ENCODE measurements around the gene PRPSAP2. TPM values are rescaled to one million over a fixed set of nuclear protein-coding genes. Genes with fewer than 3 reads are reported as not detected.

PRPSAP2 gene
- total RNA-seq, 1 donor from 2014 or later, result 50.6 TPM

DNA sequence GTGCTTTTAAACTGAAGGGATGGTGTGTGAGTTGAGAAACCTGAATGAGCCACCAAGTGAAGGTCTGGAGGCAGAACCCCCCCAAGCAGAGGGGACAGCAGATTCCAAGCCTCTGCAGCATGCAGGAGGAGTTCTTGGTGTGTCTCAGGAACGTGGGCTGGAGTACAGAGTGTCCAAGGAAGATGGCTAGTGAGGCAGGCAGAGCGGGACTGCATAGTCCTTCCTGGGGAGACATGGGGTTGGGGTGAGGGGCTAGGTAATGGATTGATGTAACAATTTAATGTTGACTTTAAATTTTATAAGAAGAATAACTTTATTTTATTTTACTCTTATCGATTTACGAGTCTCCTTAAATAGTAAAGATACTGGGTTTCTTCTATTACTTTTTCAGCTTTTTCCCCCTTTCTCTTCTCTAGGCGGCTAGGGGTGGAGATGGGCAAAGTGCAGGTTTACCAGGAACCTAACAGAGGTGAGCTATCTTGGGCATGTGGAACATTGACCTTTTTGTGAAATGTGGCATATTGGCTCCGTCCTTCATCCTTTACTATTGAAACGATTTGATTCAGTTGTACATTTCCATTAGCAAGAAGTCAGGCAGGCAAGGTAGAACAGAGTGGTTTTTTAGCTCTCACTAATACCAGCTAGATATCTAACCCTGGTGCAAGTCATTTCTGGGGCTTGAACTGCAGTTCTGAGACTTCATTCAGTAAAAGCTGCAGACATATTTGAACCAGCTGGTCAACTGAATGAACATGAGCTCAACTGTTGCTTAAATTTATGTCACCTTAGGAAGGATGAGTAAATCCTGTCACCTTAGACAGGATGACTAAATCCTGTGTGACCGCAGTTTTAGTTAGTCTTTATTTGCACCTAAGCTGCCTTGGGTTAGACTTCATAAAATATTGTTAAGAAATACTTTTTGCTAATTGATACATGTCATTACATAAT lies 9.2 kb downstream of the PRPSAP2 start:
- DNase-seq (ENCODE audit: low read depth) (no peak), FAIRE-seq (no peak)
- H3K27me3 ChIP-seq (ENCODE audit: insufficient read depth, low read length), result no peaks in the 10 kb centered on the region
- no peak overlapping the region for H2AFZ ChIP-seq (ENCODE audit: low read depth, low read length)
- no peak overlapping the region for H3K4me2 ChIP-seq (ENCODE audit: low read length)
- no peak overlapping the region for H3K27ac ChIP-seq (ENCODE audit: low read depth, low read length)
- no peak overlapping the region for H3K4me3 Mint-ChIP-seq (ENCODE audit: unreplicated experiment)
- H3K9me3 ChIP-seq (ENCODE audit: insufficient read depth, low read depth, low read length), result no peaks in the 10 kb centered on the region
- H3K9ac ChIP-seq (ENCODE audit: low read length), result no peak overlapping the region
- no peak overlapping the region for H3K27ac Mint-ChIP-seq (ENCODE audit: unreplicated experiment)
- no peak overlapping the region for H3K4me3 ChIP-seq (ENCODE audit: insufficient read depth, low read depth, low read length)
- peaks cover 2% of the 10 kb centered on the region for H3K4me1 Mint-ChIP-seq (ENCODE audit: low read depth, unreplicated experiment)
- no peaks in the 10 kb centered on the region for H3K9me3 Mint-ChIP-seq (ENCODE audit: unreplicated experiment)
- H3K79me2 ChIP-seq (ENCODE audit: insufficient read depth, low read length), result peaks cover 20% of the 10 kb centered on the region
- H3K4me1 ChIP-seq (ENCODE audit: insufficient read depth, low read length), result no peaks in the 10 kb centered on the region
- peaks cover 12% of the 10 kb centered on the region for H3K36me3 Mint-ChIP-seq (ENCODE audit: low read depth, unreplicated experiment)
- peaks cover 5% of the 10 kb centered on the region for H3K36me3 ChIP-seq (ENCODE audit: insufficient read depth, low read length)
- H4K20me1 ChIP-seq (ENCODE audit: insufficient read depth, low read length), result peaks cover 14% of the 10 kb centered on the region
- no peak for TF ChIP-seq EZH2 (IDR thresholded peaks at IDR 0.05; ENCODE audit: insufficient read depth, low read length)
- TF ChIP-seq, protein P1, sequence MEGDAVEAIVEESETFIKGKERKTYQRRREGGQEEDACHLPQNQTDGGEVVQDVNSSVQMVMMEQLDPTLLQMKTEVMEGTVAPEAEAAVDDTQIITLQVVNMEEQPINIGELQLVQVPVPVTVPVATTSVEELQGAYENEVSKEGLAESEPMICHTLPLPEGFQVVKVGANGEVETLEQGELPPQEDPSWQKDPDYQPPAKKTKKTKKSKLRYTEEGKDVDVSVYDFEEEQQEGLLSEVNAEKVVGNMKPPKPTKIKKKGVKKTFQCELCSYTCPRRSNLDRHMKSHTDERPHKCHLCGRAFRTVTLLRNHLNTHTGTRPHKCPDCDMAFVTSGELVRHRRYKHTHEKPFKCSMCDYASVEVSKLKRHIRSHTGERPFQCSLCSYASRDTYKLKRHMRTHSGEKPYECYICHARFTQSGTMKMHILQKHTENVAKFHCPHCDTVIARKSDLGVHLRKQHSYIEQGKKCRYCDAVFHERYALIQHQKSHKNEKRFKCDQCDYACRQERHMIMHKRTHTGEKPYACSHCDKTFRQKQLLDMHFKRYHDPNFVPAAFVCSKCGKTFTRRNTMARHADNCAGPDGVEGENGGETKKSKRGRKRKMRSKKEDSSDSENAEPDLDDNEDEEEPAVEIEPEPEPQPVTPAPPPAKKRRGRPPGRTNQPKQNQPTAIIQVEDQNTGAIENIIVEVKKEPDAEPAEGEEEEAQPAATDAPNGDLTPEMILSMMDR (IDR thresholded peaks at IDR 0.05; ENCODE audit: insufficient read depth, low read depth, low read length), result no peak
- H3K27me3 Mint-ChIP-seq (ENCODE audit: low read depth, unreplicated experiment), result no peaks in the 10 kb centered on the region

DNA sequence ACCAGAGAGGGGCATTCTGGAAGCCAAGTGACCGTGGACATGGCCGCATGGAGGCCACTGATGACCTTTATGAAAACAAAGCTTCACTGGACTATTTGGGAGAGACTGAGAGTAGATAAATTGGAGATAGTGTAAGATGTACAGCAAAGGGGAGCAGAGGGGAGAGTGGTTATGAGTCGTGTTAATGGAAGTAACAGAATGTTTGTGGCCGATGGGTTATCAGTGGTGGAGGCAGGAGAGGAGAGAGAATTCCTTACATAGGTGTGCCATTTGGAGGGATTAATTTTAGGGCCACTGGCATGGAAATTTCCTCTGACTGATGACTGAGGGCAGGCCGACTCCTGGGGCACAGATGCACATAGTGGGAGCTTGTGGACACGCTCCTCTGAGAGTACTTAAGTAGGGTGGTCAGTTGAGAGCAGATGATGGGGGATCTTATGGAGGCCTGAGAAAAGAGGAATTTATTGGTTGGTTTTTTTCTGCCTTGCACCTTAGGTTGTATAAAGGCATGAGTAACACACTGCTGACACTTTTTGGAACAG lies 19.2 kb downstream of the PRPSAP2 start:
- Mint-ChIP-seq H3K27me3 (ENCODE audit: low read depth, unreplicated experiment) (no peaks in the 10 kb centered on the region), H3K9me3 (ENCODE audit: unreplicated experiment) (no peaks in the 10 kb centered on the region), H3K27ac (ENCODE audit: unreplicated experiment) (peak overlapping the region; percentile 68), H3K36me3 (ENCODE audit: low read depth, unreplicated experiment) (peaks cover 17% of the 10 kb centered on the region), H3K4me3 (ENCODE audit: unreplicated experiment) (peak overlapping the region; percentile 10), H3K4me1 (ENCODE audit: low read depth, unreplicated experiment) (peaks cover 13% of the 10 kb centered on the region)
- peak; percentile 47 for DNase-seq (ENCODE audit: low read depth)
- H2AFZ ChIP-seq (ENCODE audit: low read depth, low read length), result no peak overlapping the region
- H3K4me3 ChIP-seq (ENCODE audit: insufficient read depth, low read depth, low read length), result no peak overlapping the region
- TF ChIP-seq EZH2 (IDR thresholded peaks at IDR 0.05; ENCODE audit: insufficient read depth, low read length), result no peak
- TF ChIP-seq, protein P1 (IDR thresholded peaks at IDR 0.05; ENCODE audit: insufficient read depth, low read depth, low read length), result no peak
- H4K20me1 ChIP-seq (ENCODE audit: insufficient read depth, low read length), result peaks cover 7% of the 10 kb centered on the region
- no peaks in the 10 kb centered on the region for H3K9me3 ChIP-seq (ENCODE audit: insufficient read depth, low read depth, low read length)
- peak; percentile 29 for FAIRE-seq
- no peaks in the 10 kb centered on the region for H3K79me2 ChIP-seq (ENCODE audit: insufficient read depth, low read length)
- peak overlapping the region; percentile 30 for H3K4me2 ChIP-seq (ENCODE audit: low read length)
- peaks cover 7% of the 10 kb centered on the region for H3K4me1 ChIP-seq (ENCODE audit: insufficient read depth, low read length)
- H3K36me3 ChIP-seq (ENCODE audit: insufficient read depth, low read length), result peaks cover 16% of the 10 kb centered on the region
- H3K27me3 ChIP-seq (ENCODE audit: insufficient read depth, low read length), result no peaks in the 10 kb centered on the region
- no peak overlapping the region for H3K9ac ChIP-seq (ENCODE audit: low read length)
- H3K27ac ChIP-seq (ENCODE audit: low read depth, low read length), result no peak overlapping the region
